ENCODE data around the gene RAB11FIP3. TPM values are rescaled to one million over a fixed set of nuclear protein-coding genes. Genes with fewer than 3 reads are reported as not detected.
"Not testable (repeated sequence)": the region's sequence is repeated elsewhere in the genome, so short reads cannot be mapped to it uniquely, and the experiment has no call there.

The RAB11FIP3 gene
- total and polyA plus RNA-seq, 2 of the 13 experiments (the other 11 are each of a cell fraction or from before 2014, with no cell fraction given) = 34.3 to 57.6 TPM

- TF ChIP-seq ZNF280D (CRISPR knock-in tag; IDR thresholded peaks at IDR 0.05) (no peak), CTCF (CRISPR knock-in tag; IDR thresholded peaks at IDR 0.05) (peak; percentile 22; the same call in 1 of the 2 replicates)
Observed at GRCh38 chr16:386641-387156, 38.8 kb upstream of the RAB11FIP3 start (continued).

GRCh38 chr16:387761-388666, 37.4 kb upstream of the RAB11FIP3 start:
- H3K79me2 ChIP-seq (ENCODE audit: insufficient read depth, low read length); H3K4me3 ChIP-seq (replicated peaks in 1 of 3; ENCODE audit: insufficient read depth in 1 of 3, low read depth in 2 of 3, low read length in 3 of 3); CTCF ChIA-PET (ENCODE audit: low intra/inter-chr PET ratio, low total read pairs); H3K4me2 ChIP-seq (ENCODE audit: low read depth, low read length); H3K27me3 ChIP-seq (ENCODE audit: control insufficient read depth in 1 of 2, insufficient read depth in 2 of 2, low read length in 2 of 2); DNase-seq (ENCODE audit: low spot score); BruUV-seq (replicated peaks); H2AFZ ChIP-seq (ENCODE audit: low read length); H4K20me1 ChIP-seq (ENCODE audit: insufficient read depth, low read length); in situ Hi-C loops (cut with HindIII; ENCODE audit: extremely low pct_ligation_motif_present, low pct_unique_long_range_greater_than_20kb); POLR2A ChIA-PET; H3K9ac ChIP-seq (ENCODE audit: insufficient read depth, low read depth, low read length); intact Hi-C loops (cut with micrococcal nuclease; ENCODE audit: unreplicated experiment); H3K27ac ChIP-seq (ENCODE audit: extremely low read length, insufficient read depth, low read length); H3K36me3 ChIP-seq (replicated peaks in 1 of 2; ENCODE audit: control insufficient read depth in 1 of 2, insufficient read depth in 2 of 2, low read length in 2 of 2); H3K9me3 ChIP-seq (ENCODE audit: low read length); FAIRE-seq; ATAC-seq: not testable (repeated sequence)
- 83% methylated on average over 17 of the region's 20 CpGs for WGBS (ENCODE audit: low lambda C conversion rate)
- H3K4me1 ChIP-seq (ENCODE audit: insufficient read depth, low read length) = peaks cover 14% of the 10 kb centered on the region
